Thyroid gland (tissue), 4 donors: ENCODE data around the gene SULT1A4.
"Not testable (repeated sequence)": the region's sequence is repeated elsewhere in the genome, so short reads cannot be mapped to it uniquely, and the experiment has no call there.

Experiments
- POLR2A ChIP-seq, 2 donors: fragments of 450-650 bp; IDR thresholded peaks; one replicate each; pipeline ENCODE4 v1.6.1; 2017; ENCODE audit warnings: antibody characterized with exemption in 2 of 2, mild to moderate bottlenecking in 2 of 2, moderate library complexity in 1 of 2
- TF ChIP-seq, protein P1 (sequence below), 6 experiments: fragments of 200-600 bp in 3 of 6; fragments of 450-650 bp in 3 of 6; sonication (generic) in 3 of 6; IDR thresholded peaks; one replicate each; pipeline ENCODE4 v1.5.1; 2016 to 2019; ENCODE audit warnings: antibody characterized with exemption in 6 of 6, mild to moderate bottlenecking in 2 of 6, inconsistent platforms in 1 of 6, moderate library complexity in 1 of 6

- TF ChIP-seq, protein P1, sequence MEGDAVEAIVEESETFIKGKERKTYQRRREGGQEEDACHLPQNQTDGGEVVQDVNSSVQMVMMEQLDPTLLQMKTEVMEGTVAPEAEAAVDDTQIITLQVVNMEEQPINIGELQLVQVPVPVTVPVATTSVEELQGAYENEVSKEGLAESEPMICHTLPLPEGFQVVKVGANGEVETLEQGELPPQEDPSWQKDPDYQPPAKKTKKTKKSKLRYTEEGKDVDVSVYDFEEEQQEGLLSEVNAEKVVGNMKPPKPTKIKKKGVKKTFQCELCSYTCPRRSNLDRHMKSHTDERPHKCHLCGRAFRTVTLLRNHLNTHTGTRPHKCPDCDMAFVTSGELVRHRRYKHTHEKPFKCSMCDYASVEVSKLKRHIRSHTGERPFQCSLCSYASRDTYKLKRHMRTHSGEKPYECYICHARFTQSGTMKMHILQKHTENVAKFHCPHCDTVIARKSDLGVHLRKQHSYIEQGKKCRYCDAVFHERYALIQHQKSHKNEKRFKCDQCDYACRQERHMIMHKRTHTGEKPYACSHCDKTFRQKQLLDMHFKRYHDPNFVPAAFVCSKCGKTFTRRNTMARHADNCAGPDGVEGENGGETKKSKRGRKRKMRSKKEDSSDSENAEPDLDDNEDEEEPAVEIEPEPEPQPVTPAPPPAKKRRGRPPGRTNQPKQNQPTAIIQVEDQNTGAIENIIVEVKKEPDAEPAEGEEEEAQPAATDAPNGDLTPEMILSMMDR (IDR thresholded peaks at IDR 0.05) = not testable (repeated sequence)
- not testable (repeated sequence) for TF ChIP-seq POLR2A (IDR thresholded peaks at IDR 0.05)
These were observed 22.6 kb downstream of the SULT1A4 start for GRCh38 chr16:29482276-29482675.
